IPS-18c (cell line): ENCODE measurements around the gene NCLN.

ENCODE experiments used
- H3K4me3 ChIP-seq: 2 replicates; pipeline ENCODE4 v1.7.0; 2013; ENCODE audit warnings: low read depth, mild to moderate bottlenecking, low read length, moderate library complexity; ENCODE audit not compliant: insufficient read depth
- H3K9me3 ChIP-seq: one replicate; pipeline ENCODE4 v1.6.1; 2013; ENCODE audit warnings: mild to moderate bottlenecking, low read length, moderate library complexity; ENCODE audit not compliant: control insufficient read depth, insufficient read depth

NCLN gene

DNA sequence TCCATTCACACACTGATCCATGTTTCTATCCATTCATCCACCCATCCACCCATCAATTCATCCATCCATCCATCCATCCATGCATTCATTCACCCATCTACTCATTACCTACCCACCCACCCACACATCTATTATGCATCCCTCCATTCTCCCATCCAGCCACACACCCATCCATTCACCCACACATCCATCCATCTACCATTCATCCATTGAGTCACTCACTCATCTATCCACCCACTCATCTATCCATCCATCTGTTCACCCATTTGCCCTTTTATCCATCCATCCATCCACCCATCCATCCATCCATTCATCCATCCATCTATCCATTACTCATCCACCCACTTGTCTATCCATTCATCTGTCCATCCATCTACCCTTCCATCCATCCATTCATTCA lies 68.8 kb downstream of the NCLN start:
- H3K4me3 ChIP-seq: no peak overlapping the region
- no peaks in the 10 kb centered on the region for H3K9me3 ChIP-seq

DNA sequence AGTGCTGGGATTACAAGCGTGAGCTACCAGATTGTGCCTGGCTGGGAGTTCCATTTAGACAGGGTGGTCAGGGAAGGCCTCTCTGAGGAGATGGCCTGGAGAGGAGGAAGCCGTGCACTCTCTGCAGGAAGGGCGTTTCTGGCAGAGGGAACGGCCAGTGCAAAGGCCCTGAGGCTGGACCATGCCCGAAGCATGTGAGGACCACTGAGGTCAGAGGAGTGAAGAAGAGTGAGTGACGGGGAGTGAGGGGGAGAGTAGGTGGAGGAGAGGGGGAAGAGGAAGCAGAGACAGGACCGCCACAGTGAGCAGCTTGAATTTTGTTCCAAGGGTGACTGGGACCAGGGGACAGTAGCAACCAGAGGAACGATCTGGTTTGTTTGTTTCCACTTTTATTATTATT lies 71.3 kb downstream of the NCLN start:
- Histone ChIP-seq H3K4me3 (no peak overlapping the region), H3K9me3 (peaks cover 2% of the 10 kb centered on the region)
